Smooth muscle cell (in vitro differentiated cells): ENCODE results near the gene KNDC1. TPM values are rescaled to one million over a fixed set of nuclear protein-coding genes. Genes with fewer than 3 reads are reported as not detected.

Experiments
- DNase-seq: peaks from one replicate; lab custom pipeline; 2025; ENCODE audit not compliant: unreplicated experiment; lab: John Stamatoyannopoulos, UW
- H2AFZ ChIP-seq: fragments of 200-600 bp; sonication (generic); 2 replicates; pipeline ENCODE4 v1.6.0; 2016; ENCODE audit warnings: antibody characterized with exemption, low read depth, mild to moderate bottlenecking
- H3F3A ChIP-seq: fragments of 200-600 bp; sonication (generic); 2 replicates; pipeline ENCODE4 v1.6.0; 2017; ENCODE audit warnings: antibody characterized with exemption, low read depth
- H3K27ac ChIP-seq: fragments of 200-600 bp; sonication (generic); 2 replicates; pipeline ENCODE4 v1.5.1; 2016; ENCODE audit warnings: low read depth, mild to moderate bottlenecking
- H3K27me3 ChIP-seq: fragments of 200-600 bp; sonication (generic); 2 replicates; pipeline ENCODE4 v1.6.1; 2016; ENCODE audit warnings: low read depth, mild to moderate bottlenecking
- H3K36me3 ChIP-seq: fragments of 200-600 bp; sonication (generic); 2 replicates; pipeline ENCODE4 v1.5.1; 2016; ENCODE audit warnings: low read depth
- H3K4me1 ChIP-seq: fragments of 200-600 bp; sonication (generic); 2 replicates; pipeline ENCODE4 v1.5.1; 2016; ENCODE audit warnings: low read depth
- H3K4me2 ChIP-seq: fragments of 200-600 bp; sonication (generic); 2 replicates; pipeline ENCODE4 v1.6.0; 2016; ENCODE audit warnings: mild to moderate bottlenecking
- H3K4me3 ChIP-seq: fragments of 200-600 bp; sonication (generic); 2 replicates; pipeline ENCODE4 v1.5.1; 2016; ENCODE audit warnings: mild to moderate bottlenecking
- H3K79me2 ChIP-seq: fragments of 200-600 bp; sonication (generic); 2 replicates; pipeline ENCODE4 v1.6.0; 2016; ENCODE audit warnings: low read depth, mild to moderate bottlenecking
- H3K9ac ChIP-seq: fragments of 200-600 bp; sonication (generic); 2 replicates; pipeline ENCODE4 v1.6.0; 2016; ENCODE audit warnings: low read depth
- H3K9me3 ChIP-seq: fragments of 200-600 bp; sonication (generic); replicated peaks from 2 replicates; pipeline ENCODE4 v1.5.1; 2016; ENCODE audit warnings: low read depth
- H4K20me1 ChIP-seq: fragments of 200-600 bp; sonication (generic); 2 replicates; pipeline ENCODE4 v1.6.0; 2016; ENCODE audit warnings: low read depth
- WGBS: methylation state at CpG from one replicate; pipeline ENCODE4 v1.1.7; 2016; ENCODE audit warnings: low lambda C conversion rate; 5-methylcytosine and 5-hydroxymethylcytosine counted together
- polyA plus RNA-seq: library from polyadenylated mRNA; unstranded; fragments of >200 nt; fragmentation: Nextera tagmentation; extraction: Ambion mirVana; gene quantifications from 2 replicates; pipeline ENCODE4 v1.2.1, GENCODE V29; 2016
- total RNA-seq: library from RNA; depleted of rRNA; stranded (reverse); fragments of >200 nt; gene quantifications from 2 replicates; pipeline ENCODE4 v1.2.3, GENCODE V29; 2014
- TF ChIP-seq, protein P1 (sequence below): fragments of 200-600 bp; sonication (generic); IDR thresholded peaks from 2 replicates; pipeline ENCODE4 v1.5.1; 2017; ENCODE audit warnings: borderline replicate concordance, mild to moderate bottlenecking, antibody characterized with exemption; ENCODE audit not compliant: insufficient read depth, poor library complexity, severe bottlenecking

The KNDC1 gene
- total and polyA plus RNA-seq, 2 experiments from 2014 or later, result 2.3 to 3.1 TPM

DNA sequence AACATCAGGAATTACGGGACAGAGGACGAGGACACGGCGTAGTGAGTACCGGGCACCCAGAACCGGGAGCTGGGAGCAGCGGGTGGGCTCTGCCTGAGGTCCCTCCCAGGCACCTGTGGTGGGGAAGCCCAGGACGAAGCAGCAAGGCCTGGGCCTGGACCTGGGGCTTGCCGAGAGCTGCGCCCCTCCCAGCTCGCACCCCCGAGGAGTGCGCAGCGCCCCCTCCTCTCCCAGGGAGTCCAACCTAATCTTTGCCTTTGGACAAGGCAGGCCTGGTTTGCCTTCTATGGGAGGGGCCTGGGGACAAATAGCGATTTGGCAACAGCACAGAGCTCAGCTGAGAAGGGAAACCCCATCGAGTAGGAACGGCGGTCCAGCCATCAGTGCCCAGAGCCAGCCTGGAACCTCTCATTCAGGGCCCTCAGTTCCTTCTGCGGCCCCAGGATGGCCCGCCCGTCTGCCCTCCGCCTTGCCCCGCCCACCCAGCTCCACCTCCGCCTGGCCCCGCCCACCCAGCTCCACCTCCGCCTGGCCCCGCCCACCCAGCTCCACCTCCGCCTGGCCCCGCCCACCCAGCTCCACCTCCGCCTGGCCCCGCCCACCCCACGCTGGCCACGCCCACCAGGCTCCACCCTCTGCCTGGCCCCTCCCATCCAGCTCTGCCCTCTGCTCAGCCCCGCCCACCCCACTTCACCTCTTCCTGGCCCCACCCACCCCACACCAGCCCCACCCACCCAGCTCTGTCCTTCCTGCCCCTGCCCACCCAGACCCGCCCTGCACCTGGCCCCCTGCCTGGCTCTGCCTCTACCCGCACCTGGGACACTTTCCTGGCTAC lies 32.5 kb upstream of the KNDC1 start:
- WGBS, result 90% methylated on average over 18 of the region's 36 CpGs
- TF ChIP-seq, protein P1, sequence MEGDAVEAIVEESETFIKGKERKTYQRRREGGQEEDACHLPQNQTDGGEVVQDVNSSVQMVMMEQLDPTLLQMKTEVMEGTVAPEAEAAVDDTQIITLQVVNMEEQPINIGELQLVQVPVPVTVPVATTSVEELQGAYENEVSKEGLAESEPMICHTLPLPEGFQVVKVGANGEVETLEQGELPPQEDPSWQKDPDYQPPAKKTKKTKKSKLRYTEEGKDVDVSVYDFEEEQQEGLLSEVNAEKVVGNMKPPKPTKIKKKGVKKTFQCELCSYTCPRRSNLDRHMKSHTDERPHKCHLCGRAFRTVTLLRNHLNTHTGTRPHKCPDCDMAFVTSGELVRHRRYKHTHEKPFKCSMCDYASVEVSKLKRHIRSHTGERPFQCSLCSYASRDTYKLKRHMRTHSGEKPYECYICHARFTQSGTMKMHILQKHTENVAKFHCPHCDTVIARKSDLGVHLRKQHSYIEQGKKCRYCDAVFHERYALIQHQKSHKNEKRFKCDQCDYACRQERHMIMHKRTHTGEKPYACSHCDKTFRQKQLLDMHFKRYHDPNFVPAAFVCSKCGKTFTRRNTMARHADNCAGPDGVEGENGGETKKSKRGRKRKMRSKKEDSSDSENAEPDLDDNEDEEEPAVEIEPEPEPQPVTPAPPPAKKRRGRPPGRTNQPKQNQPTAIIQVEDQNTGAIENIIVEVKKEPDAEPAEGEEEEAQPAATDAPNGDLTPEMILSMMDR, result no peak
- Histone ChIP-seq H2AFZ (no peak overlapping the region), H3K9me3 (no peaks in the 10 kb centered on the region), H3K4me1 (no peaks in the 10 kb centered on the region), H3K4me3 (no peak overlapping the region), H3K27ac (no peak overlapping the region), H4K20me1 (no peaks in the 10 kb centered on the region), H3K36me3 (no peaks in the 10 kb centered on the region), H3K4me2 (no peak overlapping the region), H3F3A (no peaks in the 10 kb centered on the region), H3K9ac (no peak overlapping the region), H3K79me2 (no peaks in the 10 kb centered on the region), H3K27me3 (peaks cover 13% of the 10 kb centered on the region)
- DNase-seq, result no peak

DNA sequence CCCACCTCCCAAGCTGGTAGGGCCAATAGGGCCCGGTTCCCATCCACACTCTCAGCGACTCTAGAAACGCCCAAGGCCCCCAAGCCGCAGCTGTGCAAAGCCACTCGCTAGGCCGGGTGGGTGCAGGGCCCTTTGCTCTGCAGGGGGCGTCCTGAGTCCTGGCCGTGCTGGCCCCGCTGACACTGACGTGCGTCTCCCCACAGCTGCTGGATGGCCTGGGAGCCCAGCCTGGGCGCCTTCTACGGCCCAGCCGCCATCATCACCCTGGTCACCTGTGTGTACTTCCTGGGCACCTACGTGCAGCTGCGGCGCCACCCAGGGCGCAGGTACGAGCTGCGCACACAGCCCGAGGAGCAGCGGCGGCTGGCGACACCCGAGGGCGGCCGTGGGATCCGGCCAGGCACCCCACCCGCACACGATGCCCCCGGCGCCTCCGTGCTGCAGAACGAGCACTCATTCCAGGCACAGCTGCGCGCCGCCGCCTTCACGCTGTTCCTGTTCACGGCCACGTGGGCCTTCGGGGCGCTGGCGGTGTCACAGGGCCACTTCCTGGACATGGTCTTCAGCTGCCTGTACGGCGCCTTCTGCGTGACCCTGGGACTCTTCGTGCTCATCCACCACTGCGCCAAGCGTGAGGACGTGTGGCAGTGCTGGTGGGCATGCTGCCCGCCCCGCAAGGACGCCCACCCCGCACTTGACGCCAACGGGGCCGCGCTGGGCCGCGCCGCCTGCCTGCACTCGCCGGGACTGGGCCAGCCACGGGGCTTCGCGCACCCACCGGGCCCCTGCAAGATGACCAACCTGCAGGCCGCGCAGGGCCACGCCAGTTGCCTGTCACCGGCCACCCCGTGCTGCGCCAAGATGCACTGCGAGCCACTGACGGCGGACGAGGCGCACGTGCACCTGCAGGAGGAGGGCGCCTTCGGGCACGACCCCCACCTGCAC lies 31.6 kb upstream of the KNDC1 start:
- no peak overlapping the region for H3K9ac ChIP-seq
- H3K9me3 ChIP-seq, result no peaks in the 10 kb centered on the region
- H3K27me3 ChIP-seq, result peaks cover 13% of the 10 kb centered on the region
- H3F3A ChIP-seq, result no peaks in the 10 kb centered on the region
- H3K36me3 ChIP-seq, result no peaks in the 10 kb centered on the region
- no peaks in the 10 kb centered on the region for H3K79me2 ChIP-seq
- no peaks in the 10 kb centered on the region for H3K4me1 ChIP-seq
- H2AFZ ChIP-seq, result no peak overlapping the region
- no peak overlapping the region for H3K4me2 ChIP-seq
- no peaks in the 10 kb centered on the region for H4K20me1 ChIP-seq
- TF ChIP-seq, protein P1, result no peak
- no peak for DNase-seq
- 96% methylated on average over 65 of the region's 83 CpGs for WGBS
- H3K4me3 ChIP-seq, result no peak overlapping the region
- H3K27ac ChIP-seq, result no peak overlapping the region

DNA sequence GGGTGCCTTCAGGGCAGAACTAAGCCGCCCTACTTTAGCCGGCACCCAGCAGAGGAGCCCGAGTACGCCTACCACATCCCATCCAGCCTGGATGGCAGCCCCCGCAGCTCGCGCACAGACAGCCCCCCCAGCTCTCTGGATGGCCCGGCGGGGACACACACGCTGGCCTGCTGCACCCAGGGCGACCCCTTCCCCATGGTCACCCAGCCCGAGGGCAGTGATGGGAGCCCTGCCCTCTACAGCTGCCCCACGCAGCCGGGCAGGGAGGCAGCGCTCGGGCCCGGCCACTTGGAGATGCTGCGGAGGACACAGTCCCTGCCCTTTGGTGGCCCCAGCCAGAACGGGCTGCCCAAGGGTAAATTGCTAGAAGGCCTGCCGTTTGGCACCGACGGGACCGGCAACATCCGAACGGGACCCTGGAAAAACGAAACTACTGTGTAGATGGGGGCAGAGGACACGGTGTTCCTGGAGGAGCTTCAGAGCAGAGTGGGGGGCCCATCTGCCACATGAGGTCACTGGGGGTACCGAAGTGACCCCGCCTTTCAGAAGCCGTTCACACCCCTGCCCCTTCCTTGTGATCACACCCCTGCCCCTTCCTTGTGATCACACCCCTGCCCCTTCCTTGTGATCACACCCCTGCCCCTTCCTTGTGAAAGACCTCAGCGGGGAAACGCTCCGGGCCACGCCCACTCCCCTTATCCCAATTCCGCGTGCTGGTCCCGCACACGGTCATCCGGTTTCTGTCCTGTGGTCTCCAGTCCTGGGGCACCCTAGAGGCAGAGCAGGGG lies 30.8 kb upstream of the KNDC1 start:
- no peaks in the 10 kb centered on the region for H4K20me1 ChIP-seq
- no peaks in the 10 kb centered on the region for H3K9me3 ChIP-seq
- H3K27me3 ChIP-seq, result peaks cover 7% of the 10 kb centered on the region
- H3K27ac ChIP-seq, result no peak overlapping the region
- H3K4me3 ChIP-seq, result no peak overlapping the region
- H2AFZ ChIP-seq, result no peak overlapping the region
- no peak overlapping the region for H3K4me2 ChIP-seq
- DNase-seq, result no peak
- no peaks in the 10 kb centered on the region for H3K36me3 ChIP-seq
- 86% methylated on average over 39 of the region's 39 CpGs for WGBS
- H3K4me1 ChIP-seq, result no peaks in the 10 kb centered on the region
- TF ChIP-seq, protein P1, result no peak
- H3K9ac ChIP-seq, result no peak overlapping the region
- H3F3A ChIP-seq, result no peaks in the 10 kb centered on the region
- H3K79me2 ChIP-seq, result no peaks in the 10 kb centered on the region
